Effector memory CD8-positive, alpha-beta T cell (primary cell): ENCODE results near the gene USP7.

Experiments used
- ATAC-seq: fragments of 150-1000 bp; cut with Tn5 transposase; replicated peaks from 2 replicates; pipeline ENCODE4 v1.10.0; 2021; ENCODE audit warnings: mild to moderate bottlenecking, moderate library complexity
- DNase-seq, 3 experiments: peaks; one replicate each; pipeline ENCODE4 v3.0.0; 2021
- H3K27ac Mint-ChIP-seq, 2 donors: one replicate each; pipeline ENCODE4 v1.8.0; 2022; ENCODE audit warnings: mild to moderate bottlenecking in 2 of 2, mixed read lengths in 2 of 2, moderate library complexity in 2 of 2
- H3K27me3 Mint-ChIP-seq, 2 donors: one replicate each; pipeline ENCODE4 v1.8.0; 2022; ENCODE audit warnings: mixed read lengths in 2 of 2
- H3K36me3 Mint-ChIP-seq: one replicate; pipeline ENCODE4 v1.8.0; 2022; ENCODE audit warnings: mild to moderate bottlenecking, moderate library complexity, mixed read lengths; ENCODE audit not compliant: insufficient read depth
- H3K4me1 Mint-ChIP-seq, 2 donors: one replicate each; pipeline ENCODE4 v1.8.0; 2022; ENCODE audit warnings: low read depth in 2 of 2, mixed read lengths in 2 of 2
- H3K4me3 Mint-ChIP-seq, 2 donors: one replicate each; pipeline ENCODE4 v1.8.0; 2022; ENCODE audit warnings: mild to moderate bottlenecking in 2 of 2, mixed read lengths in 2 of 2, moderate library complexity in 2 of 2
- H3K9me3 Mint-ChIP-seq, 2 donors: one replicate each; pipeline ENCODE4 v1.8.0; 2022; ENCODE audit warnings: mixed read lengths in 2 of 2

The USP7 gene

GRCh38 chr16:8866884-8867215 lies 96.9 kb downstream of the USP7 start:
- Mint-ChIP-seq H3K4me1 (peaks cover 38 to 49% of the 10 kb centered on the region in 2 donors), H3K4me3 (peak overlapping the region; percentile 90 to 97), H3K9me3 (no peaks in the 10 kb centered on the region), H3K27me3 (no peaks in the 10 kb centered on the region), H3K36me3 (peaks cover 9% of the 10 kb centered on the region), H3K27ac (peak overlapping the region; percentile 72 to 97)
- DNase-seq = no peak
- no peak for ATAC-seq

- no peaks in the 10 kb centered on the region for H3K27me3 Mint-ChIP-seq
- H3K36me3 Mint-ChIP-seq = peaks cover 9% of the 10 kb centered on the region
- DNase-seq = no peak
- H3K27ac Mint-ChIP-seq = peak overlapping the region; percentile 55 to 72
- peaks cover 38 to 49% of the 10 kb centered on the region in 2 donors for H3K4me1 Mint-ChIP-seq
- H3K9me3 Mint-ChIP-seq = no peaks in the 10 kb centered on the region
- peak overlapping the region; percentile 76 to 90 for H3K4me3 Mint-ChIP-seq
- no peak for ATAC-seq
Measured at GRCh38 chr16:8866118-8866883, 97.4 kb downstream of the USP7 start.

GRCh38 chr16:8865145-8865882 lies 98.4 kb downstream of the USP7 start:
- DNase-seq (no peak), ATAC-seq (no peak)
- no peaks in the 10 kb centered on the region for H3K27me3 Mint-ChIP-seq
- H3K4me3 Mint-ChIP-seq = peak overlapping the region; percentile 76 to 90
- H3K9me3 Mint-ChIP-seq = no peaks in the 10 kb centered on the region
- H3K4me1 Mint-ChIP-seq = peaks cover 38 to 47% of the 10 kb centered on the region in 2 donors
- peak overlapping the region; percentile 38 to 55 for H3K27ac Mint-ChIP-seq
- H3K36me3 Mint-ChIP-seq = peaks cover 9% of the 10 kb centered on the region

GRCh38 chr16:8864480-8865110 lies 99.1 kb downstream of the USP7 start:
- Mint-ChIP-seq H3K27ac (peak overlapping the region; percentile 59 to 71), H3K4me1 (peaks cover 38 to 48% of the 10 kb centered on the region in 2 donors), H3K27me3 (no peaks in the 10 kb centered on the region), H3K4me3 (no peak overlapping the region), H3K36me3 (peaks cover 9% of the 10 kb centered on the region), H3K9me3 (no peaks in the 10 kb centered on the region)
- DNase-seq (no peak), ATAC-seq (no peak)

- Mint-ChIP-seq H3K27me3 (no peaks in the 10 kb centered on the region), H3K4me1 (peaks cover 33 to 43% of the 10 kb centered on the region in 2 donors), H3K27ac (peak overlapping the region; percentile 59 to 71), H3K36me3 (peaks cover 9% of the 10 kb centered on the region), H3K4me3 (no peak overlapping the region), H3K9me3 (no peaks in the 10 kb centered on the region)
- ATAC-seq (no peak), DNase-seq (no peak)
Measured at GRCh38 chr16:8863594-8864424, 99.9 kb downstream of the USP7 start.

- H3K27me3 Mint-ChIP-seq = no peaks in the 10 kb centered on the region
- DNase-seq (no peak), ATAC-seq (no peak)
- no peaks in the 10 kb centered on the region for H3K9me3 Mint-ChIP-seq
- peaks cover 11% of the 10 kb centered on the region for H3K36me3 Mint-ChIP-seq
- no peak overlapping the region for H3K4me3 Mint-ChIP-seq
- H3K27ac Mint-ChIP-seq = peak overlapping the region; percentile 32 to 54
- H3K4me1 Mint-ChIP-seq = peaks cover 29 to 41% of the 10 kb centered on the region in 2 donors
Measured at GRCh38 chr16:8862309-8863130, 101.2 kb downstream of the USP7 start.

GRCh38 chr16:8861563-8862308 lies 102.0 kb downstream of the USP7 start:
- ATAC-seq (no peak), DNase-seq (no peak)
- Mint-ChIP-seq H3K4me3 (no peak overlapping the region), H3K9me3 (no peaks in the 10 kb centered on the region), H3K36me3 (peaks cover 17% of the 10 kb centered on the region), H3K27me3 (no peaks in the 10 kb centered on the region), H3K27ac (peak overlapping the region; percentile 32 to 62), H3K4me1 (peaks cover 24 to 36% of the 10 kb centered on the region in 2 donors)

- H3K27ac Mint-ChIP-seq = peak overlapping the region; percentile 46 to 74
- H3K4me3 Mint-ChIP-seq = no peak overlapping the region
- H3K27me3 Mint-ChIP-seq = no peaks in the 10 kb centered on the region
- no peak for DNase-seq
- H3K4me1 Mint-ChIP-seq = peaks cover 17 to 26% of the 10 kb centered on the region in 2 donors
- H3K9me3 Mint-ChIP-seq = no peaks in the 10 kb centered on the region
- H3K36me3 Mint-ChIP-seq = peaks cover 31% of the 10 kb centered on the region
- no peak for ATAC-seq
Measured at GRCh38 chr16:8859913-8860881, 103.5 kb downstream of the USP7 start.

- peaks cover 37% of the 10 kb centered on the region for H3K36me3 Mint-ChIP-seq
- no peak overlapping the region for H3K4me3 Mint-ChIP-seq
- H3K27ac Mint-ChIP-seq = peak overlapping the region; percentile 72 to 84
- H3K4me1 Mint-ChIP-seq = peaks cover 10 to 20% of the 10 kb centered on the region in 2 donors
- ATAC-seq (no peak), DNase-seq (no peak)
- no peaks in the 10 kb centered on the region for H3K27me3 Mint-ChIP-seq
- no peaks in the 10 kb centered on the region for H3K9me3 Mint-ChIP-seq
Measured at GRCh38 chr16:8858994-8859912, 104.5 kb downstream of the USP7 start.

- DNase-seq (no peak), ATAC-seq (no peak)
- Mint-ChIP-seq H3K36me3 (peaks cover 44% of the 10 kb centered on the region), H3K4me1 (peaks cover 6 to 8% of the 10 kb centered on the region in 2 donors), H3K27ac (peak overlapping the region in 1 of 2 donors; percentile 84), H3K4me3 (no peak overlapping the region), H3K9me3 (no peaks in the 10 kb centered on the region), H3K27me3 (no peaks in the 10 kb centered on the region)
Measured at GRCh38 chr16:8855972-8856371, 107.7 kb downstream of the USP7 start.
